NCI-H345 treated with DMSO at 0.1 percent for 48 hours (cell line): Measurements from ENCODE around the gene CNKSR3.

Experiments
- DNase-seq: peaks from one replicate; lab custom pipeline; 2025; ENCODE audit not compliant: unreplicated experiment; lab: John Stamatoyannopoulos, UW

Gene CNKSR3

GRCh38 chr6:154428897-154429296 is 81.6 kb downstream of the CNKSR3 start:
- DNase-seq, result no peak

GRCh38 chr6:154427446-154427845 is 83.0 kb downstream of the CNKSR3 start:
- DNase-seq, result no peak

- no peak for DNase-seq
Observed at GRCh38 chr6:154426997-154427396, 83.5 kb downstream of the CNKSR3 start.

GRCh38 chr6:154425034-154425433 is 85.5 kb downstream of the CNKSR3 start:
- DNase-seq, result no peak

GRCh38 chr6:154414021-154414813 is 96.3 kb downstream of the CNKSR3 start:
- no peak for DNase-seq

GRCh38 chr6:154412106-154412820 is 98.2 kb downstream of the CNKSR3 start:
- DNase-seq, result no peak

GRCh38 chr6:154411076-154411475 is 99.4 kb downstream of the CNKSR3 start:
- no peak for DNase-seq

GRCh38 chr6:154410619-154411072 is 99.8 kb downstream of the CNKSR3 start:
- peak; percentile 9 for DNase-seq

GRCh38 chr6:154408891-154409500 is 101.5 kb downstream of the CNKSR3 start:
- DNase-seq, result no peak

GRCh38 chr6:154407440-154407839 is 103.0 kb downstream of the CNKSR3 start:
- no peak for DNase-seq

- no peak for DNase-seq
Observed at GRCh38 chr6:154406869-154407268, 103.6 kb downstream of the CNKSR3 start.

- no peak for DNase-seq
Observed at GRCh38 chr6:154406301-154406700, 104.2 kb downstream of the CNKSR3 start.

- no peak for DNase-seq
Observed at GRCh38 chr6:154404791-154405400, 105.6 kb downstream of the CNKSR3 start.

- DNase-seq, result no peak
Observed at GRCh38 chr6:154403788-154404187, 106.7 kb downstream of the CNKSR3 start.

- DNase-seq, result no peak
Observed at GRCh38 chr6:154402081-154402780, 108.3 kb downstream of the CNKSR3 start.

- no peak for DNase-seq
Observed at GRCh38 chr6:154399097-154399496, 111.4 kb downstream of the CNKSR3 start.

- no peak for DNase-seq
Observed at GRCh38 chr6:154397491-154398195, 112.8 kb downstream of the CNKSR3 start.

GRCh38 chr6:154395878-154396277 is 114.6 kb downstream of the CNKSR3 start:
- no peak for DNase-seq

- DNase-seq, result no peak
Observed at GRCh38 chr6:154395316-154395715, 115.2 kb downstream of the CNKSR3 start.

- no peak for DNase-seq
Observed at GRCh38 chr6:154394571-154394970, 115.9 kb downstream of the CNKSR3 start.
